GM23338 (cell line): Measurements from ENCODE around the gene APRT. TPM values are rescaled to one million over a fixed set of nuclear protein-coding genes. Genes with fewer than 3 reads are reported as not detected.

Experiments used
- ATAC-seq: fragments of 200-7000 bp; cut with Tn5 transposase; 3 replicates; pipeline ENCODE4 v1.9.1; 2020
- DNase-seq: peaks from one replicate; pipeline ENCODE4 v3.0.0-alpha.2; 2015; ENCODE audit warnings: low spot score
- H2AFZ ChIP-seq: fragments of 200-600 bp; sonication (generic); 2 replicates; pipeline ENCODE4 v1.8.0; 2016; ENCODE audit warnings: antibody characterized with exemption, mild to moderate bottlenecking, moderate library complexity
- H3F3A ChIP-seq: fragments of 200-600 bp; sonication (generic); replicated peaks from 2 replicates; pipeline ENCODE4 v1.8.0; 2017; ENCODE audit warnings: antibody characterized with exemption, mixed run types, low read depth
- H3K27ac ChIP-seq: fragments of 200-600 bp; sonication (generic); 2 replicates; pipeline ENCODE4 v1.6.1; 2016; ENCODE audit warnings: low read depth
- H3K27me3 ChIP-seq: fragments of 200-600 bp; sonication (generic); 2 replicates; pipeline ENCODE4 v1.8.0; 2016; ENCODE audit warnings: mild to moderate bottlenecking, mixed run types, moderate library complexity; ENCODE audit not compliant: insufficient read depth
- H3K36me3 ChIP-seq: fragments of 200-600 bp; sonication (generic); 2 replicates; pipeline ENCODE4 v1.8.0; 2016; ENCODE audit warnings: mild to moderate bottlenecking; ENCODE audit not compliant: insufficient read depth
- H3K4me1 ChIP-seq: fragments of 200-600 bp; sonication (generic); 2 replicates; pipeline ENCODE4 v1.8.0; 2016; ENCODE audit warnings: mild to moderate bottlenecking, moderate library complexity; ENCODE audit not compliant: insufficient read depth
- H3K4me2 ChIP-seq: fragments of 200-600 bp; sonication (generic); 2 replicates; pipeline ENCODE4 v1.7.1; 2017; ENCODE audit warnings: mixed run types
- H3K4me3 ChIP-seq: fragments of 200-600 bp; sonication (generic); 2 replicates; pipeline ENCODE4 v1.6.1; 2016; ENCODE audit warnings: mixed run types
- H3K79me2 ChIP-seq: fragments of 200-600 bp; sonication (generic); replicated peaks from 2 replicates; pipeline ENCODE4 v1.8.0; 2017; ENCODE audit warnings: mild to moderate bottlenecking; ENCODE audit not compliant: insufficient read depth
- H3K9me2 ChIP-seq: fragments of 200-600 bp; sonication (generic); 2 replicates; pipeline ENCODE4 v1.8.0; 2017; ENCODE audit not compliant: insufficient read depth
- H4K20me1 ChIP-seq: fragments of 200-600 bp; sonication (generic); replicated peaks from 2 replicates; pipeline ENCODE4 v1.8.0; 2017; ENCODE audit warnings: mild to moderate bottlenecking; ENCODE audit not compliant: insufficient read depth
- H3K27ac Mint-ChIP-seq: 2 replicates; pipeline ENCODE4 v1.8.0; 2020; ENCODE audit warnings: inconsistent platforms, mild to moderate bottlenecking, moderate library complexity, mixed read lengths
- H3K27me3 Mint-ChIP-seq: 3 replicates; pipeline ENCODE4 v1.8.0; 2022; ENCODE audit warnings: low read depth, mild to moderate bottlenecking, moderate library complexity, mixed read lengths, inconsistent platforms; ENCODE audit not compliant: insufficient read depth, poor library complexity
- H3K36me3 Mint-ChIP-seq: 3 replicates; pipeline ENCODE4 v1.8.0; 2021; ENCODE audit warnings: low read depth, mild to moderate bottlenecking, inconsistent platforms, moderate library complexity, mixed read lengths
- H3K4me1 Mint-ChIP-seq: 3 replicates; pipeline ENCODE4 v1.8.0; 2020; ENCODE audit warnings: mild to moderate bottlenecking, inconsistent platforms, mixed read lengths
- H3K4me3 Mint-ChIP-seq: 3 replicates; pipeline ENCODE4 v1.8.0; 2021; ENCODE audit warnings: moderate library complexity, mild to moderate bottlenecking, inconsistent platforms, mixed read lengths
- H3K9me3 Mint-ChIP-seq: 3 replicates; pipeline ENCODE4 v1.8.0; 2020; ENCODE audit warnings: moderate library complexity, mild to moderate bottlenecking, inconsistent platforms, mixed read lengths
- CREB1 ChIP-seq: fragments of 250-450 bp; sonication (Bioruptor Pico); IDR thresholded peaks from 2 replicates; pipeline ENCODE4 v1.5.0; 2020; ENCODE audit warnings: low read depth, mild to moderate bottlenecking, moderate library complexity
- EZH2 ChIP-seq: fragments of 200-600 bp; sonication (generic); IDR thresholded peaks from one replicate; pipeline ENCODE4 v1.8.0; 2017; ENCODE audit warnings: antibody characterized with exemption, mild to moderate bottlenecking, low read depth; ENCODE audit not compliant: unreplicated experiment
- EZH2phosphoT487 ChIP-seq: fragments of 200-600 bp; sonication (generic); IDR thresholded peaks from one replicate; pipeline ENCODE4 v1.8.1; 2018; ENCODE audit warnings: antibody characterized with exemption; ENCODE audit not compliant: unreplicated experiment
- JUNB ChIP-seq: IDR thresholded peaks from one replicate; pipeline ENCODE4 v1.6.1; 2016; ENCODE audit warnings: antibody characterized with exemption; ENCODE audit not compliant: unreplicated experiment
- NANOG ChIP-seq: IDR thresholded peaks from 2 replicates; pipeline ENCODE4 v1.6.1; 2016; ENCODE audit warnings: antibody characterized with exemption, borderline replicate concordance
- STAT1 ChIP-seq: IDR thresholded peaks from one replicate; pipeline ENCODE4 v1.6.1; 2016; ENCODE audit warnings: antibody characterized with exemption; ENCODE audit not compliant: unreplicated experiment
- ZNF114 ChIP-seq: fragments of 250-450 bp; sonication (Bioruptor Pico); IDR thresholded peaks from 2 replicates; pipeline ENCODE4 v1.5.0; 2020; ENCODE audit warnings: mild to moderate bottlenecking, moderate library complexity
- ZNF331 ChIP-seq: fragments of 250-450 bp; sonication (Bioruptor Pico); IDR thresholded peaks from 2 replicates; pipeline ENCODE4 v1.5.0; 2020; ENCODE audit warnings: low read depth, mild to moderate bottlenecking, moderate library complexity
- polyA plus RNA-seq: library from polyadenylated mRNA; unstranded; fragments of >200 nt; fragmentation: Nextera tagmentation; extraction: Ambion mirVana; gene quantifications from 2 replicates; pipeline ENCODE4 v1.2.1, GENCODE V29; 2016
- total RNA-seq: library from RNA; depleted of rRNA; stranded (reverse); fragments of >200 nt; shearing (Covaris generic); gene quantifications from 2 replicates; pipeline ENCODE4 v1.2.3, GENCODE V29; 2014
- TF ChIP-seq, protein P1 (sequence below): IDR thresholded peaks from 2 replicates; pipeline ENCODE4 v1.6.1; 2016; ENCODE audit warnings: antibody characterized with exemption
- TF ChIP-seq, protein P2 (sequence below), 2 experiments: fragments of 200-600 bp in 1 of 2; sonication (generic) in 1 of 2; conservative IDR thresholded peaks; 2 replicates each; pipeline versions ENCODE4 v1.5.1 to v1.6.1; 2016 to 2017; ENCODE audit warnings: antibody characterized with exemption in 2 of 2, low read depth in 2 of 2, mild to moderate bottlenecking in 2 of 2, moderate library complexity in 1 of 2
- TF ChIP-seq, protein P3 (sequence below): fragments of 250-450 bp; sonication (Bioruptor Pico); IDR thresholded peaks from 2 replicates; pipeline ENCODE4 v1.5.0; 2020; ENCODE audit warnings: mild to moderate bottlenecking, moderate library complexity

APRT gene
- total and polyA plus RNA-seq, 2 experiments from 2014 or later: 250 to 522 TPM

DNA sequence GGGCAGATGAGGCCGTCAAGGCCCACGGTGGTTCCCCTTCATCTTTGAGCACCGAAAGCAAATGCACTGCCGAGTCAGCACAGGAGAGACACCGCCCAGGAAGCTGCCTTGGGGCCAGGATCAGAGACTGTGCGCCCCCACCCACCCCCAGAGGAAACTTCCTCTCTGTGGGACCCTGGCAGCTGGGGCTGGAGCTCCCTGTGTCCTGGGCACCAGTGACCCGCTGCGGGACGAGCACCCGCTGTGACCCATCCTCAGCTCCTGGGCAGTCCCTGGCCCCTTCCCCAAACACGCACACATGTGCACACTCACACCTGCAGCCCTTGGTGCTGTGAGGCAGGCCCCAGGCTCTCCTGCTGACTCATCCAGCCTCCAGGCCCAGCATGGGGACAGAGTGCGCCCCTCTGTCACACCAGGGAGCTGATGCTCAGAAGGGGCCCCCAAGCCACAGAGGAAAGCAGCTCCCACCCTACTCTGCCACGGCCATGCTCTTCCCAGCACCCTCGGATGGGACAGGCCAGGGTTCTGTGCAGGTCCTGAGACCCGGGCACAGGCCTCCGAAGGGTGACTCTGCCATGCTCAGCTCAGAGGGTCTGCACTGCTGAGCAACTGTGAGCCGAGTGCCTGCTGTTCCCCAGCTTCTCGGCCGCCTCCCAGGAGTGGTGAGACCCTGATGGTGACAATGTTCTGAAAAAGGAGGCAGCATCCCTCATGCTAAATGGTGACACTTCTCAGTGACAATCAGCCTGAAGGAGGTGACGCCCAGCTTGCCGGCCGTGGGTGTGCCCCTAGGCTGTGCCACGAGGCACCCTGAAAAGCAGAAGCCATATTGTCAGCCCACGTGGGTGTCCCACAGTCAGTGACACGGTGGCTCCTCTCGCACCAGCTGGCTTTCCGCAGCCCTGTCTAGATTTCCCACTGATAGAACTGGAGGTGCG is 30.3 kb downstream of the APRT start (continued):
- TF ChIP-seq, protein P1, sequence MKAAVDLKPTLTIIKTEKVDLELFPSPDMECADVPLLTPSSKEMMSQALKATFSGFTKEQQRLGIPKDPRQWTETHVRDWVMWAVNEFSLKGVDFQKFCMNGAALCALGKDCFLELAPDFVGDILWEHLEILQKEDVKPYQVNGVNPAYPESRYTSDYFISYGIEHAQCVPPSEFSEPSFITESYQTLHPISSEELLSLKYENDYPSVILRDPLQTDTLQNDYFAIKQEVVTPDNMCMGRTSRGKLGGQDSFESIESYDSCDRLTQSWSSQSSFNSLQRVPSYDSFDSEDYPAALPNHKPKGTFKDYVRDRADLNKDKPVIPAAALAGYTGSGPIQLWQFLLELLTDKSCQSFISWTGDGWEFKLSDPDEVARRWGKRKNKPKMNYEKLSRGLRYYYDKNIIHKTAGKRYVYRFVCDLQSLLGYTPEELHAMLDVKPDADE: no peak
- TF ChIP-seq NANOG (no peak), STAT1 (no peak), EZH2phosphoT487 (no peak), JUNB (no peak), ZNF331 (CRISPR knock-in tag) (no peak), ZNF114 (CRISPR knock-in tag) (no peak)
- TF ChIP-seq, protein P2, sequence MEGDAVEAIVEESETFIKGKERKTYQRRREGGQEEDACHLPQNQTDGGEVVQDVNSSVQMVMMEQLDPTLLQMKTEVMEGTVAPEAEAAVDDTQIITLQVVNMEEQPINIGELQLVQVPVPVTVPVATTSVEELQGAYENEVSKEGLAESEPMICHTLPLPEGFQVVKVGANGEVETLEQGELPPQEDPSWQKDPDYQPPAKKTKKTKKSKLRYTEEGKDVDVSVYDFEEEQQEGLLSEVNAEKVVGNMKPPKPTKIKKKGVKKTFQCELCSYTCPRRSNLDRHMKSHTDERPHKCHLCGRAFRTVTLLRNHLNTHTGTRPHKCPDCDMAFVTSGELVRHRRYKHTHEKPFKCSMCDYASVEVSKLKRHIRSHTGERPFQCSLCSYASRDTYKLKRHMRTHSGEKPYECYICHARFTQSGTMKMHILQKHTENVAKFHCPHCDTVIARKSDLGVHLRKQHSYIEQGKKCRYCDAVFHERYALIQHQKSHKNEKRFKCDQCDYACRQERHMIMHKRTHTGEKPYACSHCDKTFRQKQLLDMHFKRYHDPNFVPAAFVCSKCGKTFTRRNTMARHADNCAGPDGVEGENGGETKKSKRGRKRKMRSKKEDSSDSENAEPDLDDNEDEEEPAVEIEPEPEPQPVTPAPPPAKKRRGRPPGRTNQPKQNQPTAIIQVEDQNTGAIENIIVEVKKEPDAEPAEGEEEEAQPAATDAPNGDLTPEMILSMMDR (conservative IDR thresholded peaks at IDR 0.05; ENCODE audit: low read depth in 2 of 2): no peak

DNA sequence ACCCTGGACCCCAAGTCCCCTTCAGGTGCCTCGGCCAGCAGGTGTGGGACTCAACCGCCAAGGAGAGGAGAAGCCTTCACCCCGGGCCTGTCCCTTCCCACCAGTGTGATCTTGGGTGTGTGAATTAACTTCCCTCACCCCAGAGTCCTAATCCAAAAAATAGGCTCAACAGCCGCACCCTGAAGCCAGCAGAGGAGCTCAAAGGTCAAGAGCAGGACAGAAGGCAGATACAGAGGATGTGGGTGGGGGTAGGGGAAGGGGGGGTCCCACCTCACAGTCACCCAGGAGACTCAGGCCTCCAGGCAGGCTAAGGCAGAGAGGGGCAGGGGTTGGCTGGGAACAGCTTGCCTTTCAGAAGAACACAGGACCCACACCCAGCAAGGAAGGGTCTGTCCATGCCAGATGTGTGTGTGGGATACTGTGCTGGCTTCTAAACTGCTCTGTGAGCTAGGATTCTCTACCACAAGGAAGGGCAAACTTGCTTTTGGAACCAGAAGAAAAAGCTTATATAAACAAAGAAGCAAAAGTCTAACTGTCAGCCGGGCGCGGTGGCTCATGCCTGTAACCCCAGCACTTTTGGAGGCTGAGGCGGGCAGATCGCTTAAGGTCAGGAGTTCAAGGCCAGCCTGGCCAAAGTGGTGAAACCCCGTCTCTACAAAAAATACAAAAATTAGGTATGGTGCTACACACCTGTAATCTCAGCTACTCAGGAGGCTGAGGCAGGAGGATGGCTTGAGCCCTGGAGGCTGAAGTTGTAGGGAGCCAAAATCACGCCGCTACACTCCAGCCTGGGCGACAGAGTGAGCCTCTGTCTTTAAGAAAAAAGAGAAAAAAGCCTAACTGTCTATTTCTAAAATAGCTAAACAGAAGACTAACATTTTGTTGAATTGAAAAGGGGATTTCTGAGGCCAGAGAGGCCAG is 31.3 kb downstream of the APRT start:
- H3K27me3 ChIP-seq: no peaks in the 10 kb centered on the region
- no peaks in the 10 kb centered on the region for H3K9me2 ChIP-seq
- ATAC-seq (no peak), DNase-seq (no peak)
- Mint-ChIP-seq H3K27ac (no peak overlapping the region; the same call in 1 of the 2 replicates), H3K36me3 (no peaks in the 10 kb centered on the region), H3K27me3 (peaks cover 22% of the 10 kb centered on the region), H3K4me1 (peaks cover 45% of the 10 kb centered on the region), H3K9me3 (no peaks in the 10 kb centered on the region), H3K4me3 (no peak overlapping the region)
- no peaks in the 10 kb centered on the region for H3K36me3 ChIP-seq
- H3K4me1 ChIP-seq: peaks cover 22% of the 10 kb centered on the region; the same call in 1 of the 2 replicates
- H3K4me2 ChIP-seq: no peak overlapping the region
- no peak overlapping the region; the same call in 1 of the 2 replicates for H3K27ac ChIP-seq
- H2AFZ ChIP-seq: no peak overlapping the region
- H3K79me2 ChIP-seq: peaks cover 75% of the 10 kb centered on the region
- H3K4me3 ChIP-seq: no peak overlapping the region
- H4K20me1 ChIP-seq: 0 out of 2 replicates have a peak, but pooled peaks cover 7% of the 10 kb centered on the region
- peaks cover 6% of the 10 kb centered on the region; the same call in 1 of the 2 replicates for H3F3A ChIP-seq
- TF ChIP-seq, protein P1: no peak
- TF ChIP-seq EZH2: no peak
- no peak for TF ChIP-seq EZH2phosphoT487
- TF ChIP-seq CREB1 (CRISPR knock-in tag): no peak
- TF ChIP-seq ZNF331 (CRISPR knock-in tag): no peak
- TF ChIP-seq, protein P3, sequence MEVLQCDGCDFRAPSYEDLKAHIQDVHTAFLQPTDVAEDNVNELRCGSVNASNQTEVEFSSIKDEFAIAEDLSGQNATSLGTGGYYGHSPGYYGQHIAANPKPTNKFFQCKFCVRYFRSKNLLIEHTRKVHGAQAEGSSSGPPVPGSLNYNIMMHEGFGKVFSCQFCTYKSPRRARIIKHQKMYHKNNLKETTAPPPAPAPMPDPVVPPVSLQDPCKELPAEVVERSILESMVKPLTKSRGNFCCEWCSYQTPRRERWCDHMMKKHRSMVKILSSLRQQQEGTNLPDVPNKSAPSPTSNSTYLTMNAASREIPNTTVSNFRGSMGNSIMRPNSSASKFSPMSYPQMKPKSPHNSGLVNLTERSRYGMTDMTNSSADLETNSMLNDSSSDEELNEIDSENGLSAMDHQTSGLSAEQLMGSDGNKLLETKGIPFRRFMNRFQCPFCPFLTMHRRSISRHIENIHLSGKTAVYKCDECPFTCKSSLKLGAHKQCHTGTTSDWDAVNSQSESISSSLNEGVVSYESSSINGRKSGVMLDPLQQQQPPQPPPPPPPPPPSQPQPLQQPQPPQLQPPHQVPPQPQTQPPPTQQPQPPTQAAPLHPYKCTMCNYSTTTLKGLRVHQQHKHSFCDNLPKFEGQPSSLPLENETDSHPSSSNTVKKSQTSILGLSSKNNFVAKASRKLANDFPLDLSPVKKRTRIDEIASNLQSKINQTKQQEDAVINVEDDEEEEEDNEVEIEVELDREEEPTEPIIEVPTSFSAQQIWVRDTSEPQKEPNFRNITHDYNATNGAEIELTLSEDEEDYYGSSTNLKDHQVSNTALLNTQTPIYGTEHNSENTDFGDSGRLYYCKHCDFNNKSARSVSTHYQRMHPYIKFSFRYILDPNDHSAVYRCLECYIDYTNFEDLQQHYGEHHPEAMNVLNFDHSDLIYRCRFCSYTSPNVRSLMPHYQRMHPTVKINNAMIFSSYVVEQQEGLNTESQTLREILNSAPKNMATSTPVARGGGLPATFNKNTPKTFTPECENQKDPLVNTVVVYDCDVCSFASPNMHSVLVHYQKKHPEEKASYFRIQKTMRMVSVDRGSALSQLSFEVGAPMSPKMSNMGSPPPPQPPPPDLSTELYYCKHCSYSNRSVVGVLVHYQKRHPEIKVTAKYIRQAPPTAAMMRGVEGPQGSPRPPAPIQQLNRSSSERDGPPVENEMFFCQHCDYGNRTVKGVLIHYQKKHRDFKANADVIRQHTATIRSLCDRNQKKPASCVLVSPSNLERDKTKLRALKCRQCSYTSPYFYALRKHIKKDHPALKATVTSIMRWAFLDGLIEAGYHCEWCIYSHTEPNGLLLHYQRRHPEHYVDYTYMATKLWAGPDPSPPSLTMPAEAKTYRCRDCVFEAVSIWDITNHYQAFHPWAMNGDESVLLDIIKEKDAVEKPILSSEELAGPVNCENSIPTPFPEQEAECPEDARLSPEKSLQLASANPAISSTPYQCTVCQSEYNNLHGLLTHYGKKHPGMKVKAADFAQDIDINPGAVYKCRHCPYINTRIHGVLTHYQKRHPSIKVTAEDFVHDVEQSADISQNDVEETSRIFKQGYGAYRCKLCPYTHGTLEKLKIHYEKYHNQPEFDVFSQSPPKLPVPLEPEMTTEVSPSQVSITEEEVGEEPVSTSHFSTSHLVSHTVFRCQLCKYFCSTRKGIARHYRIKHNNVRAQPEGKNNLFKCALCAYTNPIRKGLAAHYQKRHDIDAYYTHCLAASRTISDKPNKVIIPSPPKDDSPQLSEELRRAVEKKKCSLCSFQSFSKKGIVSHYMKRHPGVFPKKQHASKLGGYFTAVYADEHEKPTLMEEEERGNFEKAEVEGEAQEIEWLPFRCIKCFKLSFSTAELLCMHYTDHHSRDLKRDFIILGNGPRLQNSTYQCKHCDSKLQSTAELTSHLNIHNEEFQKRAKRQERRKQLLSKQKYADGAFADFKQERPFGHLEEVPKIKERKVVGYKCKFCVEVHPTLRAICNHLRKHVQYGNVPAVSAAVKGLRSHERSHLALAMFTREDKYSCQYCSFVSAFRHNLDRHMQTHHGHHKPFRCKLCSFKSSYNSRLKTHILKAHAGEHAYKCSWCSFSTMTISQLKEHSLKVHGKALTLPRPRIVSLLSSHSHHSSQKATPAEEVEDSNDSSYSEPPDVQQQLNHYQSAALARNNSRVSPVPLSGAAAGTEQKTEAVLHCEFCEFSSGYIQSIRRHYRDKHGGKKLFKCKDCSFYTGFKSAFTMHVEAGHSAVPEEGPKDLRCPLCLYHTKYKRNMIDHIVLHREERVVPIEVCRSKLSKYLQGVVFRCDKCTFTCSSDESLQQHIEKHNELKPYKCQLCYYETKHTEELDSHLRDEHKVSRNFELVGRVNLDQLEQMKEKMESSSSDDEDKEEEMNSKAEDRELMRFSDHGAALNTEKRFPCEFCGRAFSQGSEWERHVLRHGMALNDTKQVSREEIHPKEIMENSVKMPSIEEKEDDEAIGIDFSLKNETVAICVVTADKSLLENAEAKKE: no peak
